HUES64 (cell line): ENCODE results near the gene PIP4K2B.

Source experiments
- H3K27ac ChIP-seq: 2 replicates; pipeline ENCODE4 v1.7.0; 2013; ENCODE audit warnings: low read depth, low read length, inconsistent platforms
- H3K27me3 ChIP-seq: 2 replicates; pipeline ENCODE4 v1.6.1; 2013; ENCODE audit warnings: mild to moderate bottlenecking, low read length; ENCODE audit not compliant: insufficient read depth
- H3K36me3 ChIP-seq: 2 replicates; pipeline ENCODE4 v1.6.1; 2013; ENCODE audit warnings: mild to moderate bottlenecking, low read length; ENCODE audit not compliant: insufficient read depth
- H3K4me1 ChIP-seq: 2 replicates; pipeline ENCODE4 v1.6.1; 2013; ENCODE audit warnings: mild to moderate bottlenecking, low read length, moderate library complexity; ENCODE audit not compliant: insufficient read depth
- H3K4me3 ChIP-seq: 2 replicates; pipeline ENCODE4 v1.5.1; 2013; ENCODE audit warnings: mild to moderate bottlenecking, low read length, moderate library complexity
- H3K9ac ChIP-seq: 2 replicates; pipeline ENCODE4 v1.6.1; 2013; ENCODE audit warnings: mild to moderate bottlenecking, low read depth, low read length
- H3K9me3 ChIP-seq: 2 replicates; pipeline ENCODE4 v1.6.1; 2013; ENCODE audit warnings: low read depth, low read length; ENCODE audit not compliant: insufficient read depth
- WGBS: fragments of 150-250, 120-280 bp; methylation state at CpG from one replicate; pipeline ENCODE4 v1.1.7; 2013; ENCODE audit warnings: missing lambda C conversion rate; 5-methylcytosine and 5-hydroxymethylcytosine counted together

The PIP4K2B gene

DNA sequence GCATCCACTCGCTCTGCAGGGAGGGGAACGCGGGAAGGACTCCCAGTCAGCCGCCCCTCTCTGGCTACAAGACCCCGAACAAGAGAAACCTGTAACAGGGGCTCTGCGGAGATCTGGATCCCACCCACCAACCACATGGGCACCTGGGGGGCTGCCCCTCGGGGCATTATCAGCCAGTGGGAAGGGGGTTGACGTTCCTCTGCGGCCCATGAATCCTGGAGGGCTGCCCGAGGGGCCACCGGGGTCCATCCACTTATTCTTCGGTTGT, 49.4 kb downstream of the PIP4K2B start:
- peaks cover 17% of the 10 kb centered on the region for H3K4me1 ChIP-seq
- peaks cover 12% of the 10 kb centered on the region for H3K36me3 ChIP-seq
- no peaks in the 10 kb centered on the region for H3K9me3 ChIP-seq
- peak overlapping the region; percentile 91 for H3K4me3 ChIP-seq
- H3K27ac ChIP-seq = peak overlapping the region; percentile 32; the same call in 1 of the 2 replicates
- H3K27me3 ChIP-seq = peaks cover 6% of the 10 kb centered on the region; the same call in 1 of the 2 replicates
- WGBS = 2% methylated on average over 12 of the region's 12 CpGs
- H3K9ac ChIP-seq = peak overlapping the region; percentile 62

DNA sequence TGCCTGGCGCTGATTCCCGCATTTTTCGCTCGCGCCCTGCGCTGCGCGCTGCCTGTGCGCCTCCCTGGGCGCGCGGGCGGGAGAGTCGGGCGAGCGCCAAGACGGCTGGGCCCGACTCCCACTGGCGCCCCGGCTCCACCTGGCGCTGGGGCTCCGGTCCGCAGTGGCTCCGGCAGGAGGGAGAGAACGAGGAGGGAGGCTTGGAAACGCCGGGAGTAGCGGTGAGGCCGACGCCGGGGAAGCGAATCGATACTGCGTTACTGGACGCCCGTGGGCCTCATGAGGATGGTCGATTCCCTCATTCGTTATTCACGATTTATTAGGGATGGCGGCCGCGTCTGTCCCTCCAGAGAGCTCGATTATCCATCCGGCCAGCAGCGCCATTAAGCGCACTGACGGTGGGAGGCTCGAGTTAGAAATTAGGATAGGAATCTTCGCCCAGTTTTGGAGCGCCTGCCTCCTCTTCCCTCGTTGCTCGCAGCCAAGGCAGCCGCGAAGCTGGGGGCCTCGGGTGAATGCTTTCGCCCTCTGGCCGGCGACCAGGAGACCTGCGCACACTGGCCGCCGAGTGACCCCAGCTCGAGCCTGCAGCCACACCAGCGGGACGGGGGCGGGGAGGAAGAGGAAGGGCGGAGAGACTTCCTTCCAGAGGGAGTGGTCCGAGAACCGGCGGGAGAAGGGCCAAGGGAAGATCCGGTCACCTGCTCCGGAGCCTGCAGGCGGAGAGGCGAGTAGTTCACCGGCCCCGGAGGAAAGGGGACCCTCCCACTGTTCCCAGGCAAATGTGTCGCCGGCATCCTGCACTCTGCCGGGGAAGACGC, 49.9 kb downstream of the PIP4K2B start:
- peaks cover 6% of the 10 kb centered on the region; the same call in 1 of the 2 replicates for H3K27me3 ChIP-seq
- H3K27ac ChIP-seq = peak overlapping the region; percentile 46
- peaks cover 6% of the 10 kb centered on the region for H3K36me3 ChIP-seq
- H3K9me3 ChIP-seq = no peaks in the 10 kb centered on the region
- peak overlapping the region; percentile 91 for H3K4me3 ChIP-seq
- H3K4me1 ChIP-seq = peaks cover 21% of the 10 kb centered on the region
- WGBS = under 1% methylated on average over 79 of the region's 79 CpGs
- H3K9ac ChIP-seq = peak overlapping the region; percentile 78

DNA sequence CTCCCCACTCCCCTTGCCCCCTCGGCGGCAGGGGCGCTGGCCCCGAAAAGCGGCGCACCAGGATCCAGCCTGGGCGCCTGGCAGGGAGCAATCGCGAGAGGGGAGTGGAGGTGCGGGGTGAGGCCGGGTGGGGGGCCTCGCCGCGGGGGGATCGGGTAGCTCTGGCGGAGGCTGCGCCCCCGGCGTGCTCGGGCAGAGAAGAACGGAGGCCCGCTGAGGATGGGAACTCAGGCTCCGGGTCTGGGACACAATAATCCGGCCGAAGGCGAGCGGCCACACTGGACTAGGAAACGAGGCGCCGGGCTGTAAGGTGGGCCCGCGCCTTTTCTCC, 50.5 kb downstream of the PIP4K2B start:
- H3K36me3 ChIP-seq = peaks cover 3% of the 10 kb centered on the region; the same call in 1 of the 2 replicates
- H3K4me3 ChIP-seq = peak overlapping the region; percentile 91
- H3K9me3 ChIP-seq = no peaks in the 10 kb centered on the region
- peaks cover 6% of the 10 kb centered on the region; the same call in 1 of the 2 replicates for H3K27me3 ChIP-seq
- WGBS = under 1% methylated on average over 32 of the region's 32 CpGs
- H3K27ac ChIP-seq = peak overlapping the region; percentile 46
- peak overlapping the region; percentile 78 for H3K9ac ChIP-seq
- peaks cover 24% of the 10 kb centered on the region for H3K4me1 ChIP-seq

DNA sequence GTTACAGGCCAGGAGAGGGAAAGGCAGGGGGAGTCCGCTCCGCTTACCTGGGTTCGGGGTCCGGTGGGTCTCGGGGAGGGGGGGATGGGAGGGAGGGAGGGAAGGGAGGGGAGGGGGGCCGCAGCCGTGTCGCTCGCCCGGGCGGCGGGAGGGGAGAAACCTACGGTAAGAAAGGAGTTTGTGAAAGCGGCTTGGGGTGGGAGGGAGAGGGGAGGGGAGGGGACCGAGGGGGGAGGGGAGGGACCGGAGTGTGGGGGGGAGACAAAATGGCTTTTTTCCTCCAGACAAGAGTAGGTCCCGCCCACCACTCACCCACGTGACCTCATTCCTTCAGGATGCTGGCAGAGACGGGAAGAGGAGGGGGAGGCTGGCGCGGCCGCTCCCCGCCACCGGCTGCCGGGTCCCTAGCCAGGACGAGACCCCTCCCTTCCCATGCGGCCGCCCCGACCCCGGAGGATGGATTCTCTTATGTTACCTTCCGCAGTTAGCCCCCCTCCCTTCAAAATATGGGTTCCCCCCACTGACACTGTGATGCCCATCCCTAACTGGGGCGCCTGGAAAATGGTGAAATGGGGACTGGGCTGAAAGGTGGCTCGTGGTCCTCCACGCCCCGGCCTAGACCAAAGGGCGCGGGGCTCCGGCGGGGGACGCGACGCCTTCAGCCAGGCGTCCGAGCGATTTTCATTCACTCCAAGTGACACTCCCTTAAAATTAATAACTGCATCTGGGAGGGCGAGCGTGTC, 51.0 kb downstream of the PIP4K2B start, which contains the start of gene PCGF2:
Gene PCGF2, minus strand, starts transcription at position 188 of the 743 bp plus-strand sequence. CDS start 7,934 bp downstream, outside the sequence.
- peaks cover 28% of the 10 kb centered on the region for H3K4me1 ChIP-seq
- under 1% methylated on average over 30 of the region's 47 CpGs for WGBS
- H3K4me3 ChIP-seq = peak within 1 kb of the TSS; percentile 91
- H3K27ac ChIP-seq = peak within 1 kb of the TSS; percentile 92
- no peaks in the 10 kb centered on the region for H3K36me3 ChIP-seq
- H3K27me3 ChIP-seq = peaks cover 6% of the 10 kb centered on the region; the same call in 1 of the 2 replicates
- no peaks in the 10 kb centered on the region for H3K9me3 ChIP-seq
- peak within 1 kb of the TSS; percentile 91 for H3K9ac ChIP-seq

DNA sequence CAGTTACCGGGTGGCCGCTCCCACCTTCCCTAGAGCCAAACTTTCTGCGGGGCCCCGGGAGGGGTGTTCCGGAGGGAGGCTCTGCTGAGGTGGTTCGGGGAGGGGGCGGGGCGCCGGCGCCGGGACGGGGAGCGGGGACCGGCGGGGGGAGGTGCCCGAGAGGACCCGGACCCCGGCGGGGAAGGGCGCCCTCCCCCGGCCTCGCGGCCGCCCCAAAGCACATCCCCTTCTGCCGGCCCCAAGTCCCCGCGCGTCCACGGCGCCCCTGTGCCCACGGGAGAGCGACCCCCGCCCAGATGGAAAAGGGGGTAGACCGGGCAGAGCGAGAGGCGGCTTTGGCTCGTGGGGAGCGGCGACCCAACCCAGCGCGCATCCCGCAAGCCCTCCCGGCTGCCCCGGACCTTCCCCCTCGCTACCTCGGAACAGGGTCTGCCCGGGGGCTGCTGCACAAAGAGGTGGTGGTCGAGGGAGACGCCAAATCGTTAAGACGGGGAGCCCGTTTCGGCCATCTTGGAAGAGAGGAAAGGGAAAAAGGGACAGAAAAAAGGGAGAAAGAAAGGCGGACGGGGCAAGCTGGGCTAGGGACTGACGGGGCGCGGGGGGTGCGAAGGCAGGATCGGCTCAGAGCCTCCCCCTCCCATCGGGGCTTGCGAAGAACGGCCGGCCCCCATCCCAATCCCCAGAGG, 51.8 kb downstream of the PIP4K2B start:
- peaks cover 6% of the 10 kb centered on the region; the same call in 1 of the 2 replicates for H3K27me3 ChIP-seq
- WGBS = under 1% methylated on average over 50 of the region's 64 CpGs
- H3K9me3 ChIP-seq = no peaks in the 10 kb centered on the region
- no peaks in the 10 kb centered on the region; the same call in 1 of the 2 replicates for H3K36me3 ChIP-seq
- H3K4me1 ChIP-seq = peaks cover 30% of the 10 kb centered on the region
- peak overlapping the region; percentile 92 for H3K27ac ChIP-seq
- H3K4me3 ChIP-seq = peak overlapping the region; percentile 91
- peak overlapping the region; percentile 91 for H3K9ac ChIP-seq

DNA sequence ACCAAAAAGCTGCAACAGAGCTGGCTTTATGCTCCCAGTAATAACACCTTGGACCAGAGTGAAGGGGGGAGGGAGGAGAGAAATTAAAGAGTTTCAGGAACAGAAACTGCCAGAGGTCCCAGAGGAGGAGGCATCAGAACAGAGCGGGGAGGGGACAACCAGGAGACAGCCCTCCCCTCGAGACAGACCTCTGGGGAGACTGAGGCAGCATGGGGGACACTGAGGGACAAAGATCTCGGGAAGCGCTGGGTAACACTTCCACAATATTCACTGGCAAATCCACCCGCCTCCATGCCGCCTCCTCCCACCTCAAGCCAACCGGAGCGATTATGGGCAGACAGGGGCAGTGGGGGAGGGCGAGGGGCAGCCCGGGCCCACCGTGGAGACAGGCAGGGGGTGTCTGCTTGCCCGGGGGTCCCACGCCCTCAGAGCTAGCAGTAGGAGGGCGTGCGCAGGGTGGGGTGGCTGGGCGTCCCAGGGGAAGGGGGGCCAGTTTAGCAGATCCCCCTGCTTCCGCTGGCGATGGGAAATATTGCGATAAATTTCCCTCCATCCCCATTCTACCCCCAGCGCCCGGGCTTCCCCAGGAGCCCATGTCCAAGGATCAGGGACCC, 52.4 kb downstream of the PIP4K2B start:
- Histone ChIP-seq H3K4me1 (peaks cover 30% of the 10 kb centered on the region), H3K27ac (peak overlapping the region; percentile 92; the same call in 1 of the 2 replicates), H3K27me3 (peaks cover 6% of the 10 kb centered on the region; the same call in 1 of the 2 replicates), H3K4me3 (peak overlapping the region; percentile 91), H3K9ac (peak overlapping the region; percentile 43), H3K36me3 (no peaks in the 10 kb centered on the region; the same call in 1 of the 2 replicates), H3K9me3 (no peaks in the 10 kb centered on the region)
- 2% methylated on average over 21 of the region's 21 CpGs for WGBS

DNA sequence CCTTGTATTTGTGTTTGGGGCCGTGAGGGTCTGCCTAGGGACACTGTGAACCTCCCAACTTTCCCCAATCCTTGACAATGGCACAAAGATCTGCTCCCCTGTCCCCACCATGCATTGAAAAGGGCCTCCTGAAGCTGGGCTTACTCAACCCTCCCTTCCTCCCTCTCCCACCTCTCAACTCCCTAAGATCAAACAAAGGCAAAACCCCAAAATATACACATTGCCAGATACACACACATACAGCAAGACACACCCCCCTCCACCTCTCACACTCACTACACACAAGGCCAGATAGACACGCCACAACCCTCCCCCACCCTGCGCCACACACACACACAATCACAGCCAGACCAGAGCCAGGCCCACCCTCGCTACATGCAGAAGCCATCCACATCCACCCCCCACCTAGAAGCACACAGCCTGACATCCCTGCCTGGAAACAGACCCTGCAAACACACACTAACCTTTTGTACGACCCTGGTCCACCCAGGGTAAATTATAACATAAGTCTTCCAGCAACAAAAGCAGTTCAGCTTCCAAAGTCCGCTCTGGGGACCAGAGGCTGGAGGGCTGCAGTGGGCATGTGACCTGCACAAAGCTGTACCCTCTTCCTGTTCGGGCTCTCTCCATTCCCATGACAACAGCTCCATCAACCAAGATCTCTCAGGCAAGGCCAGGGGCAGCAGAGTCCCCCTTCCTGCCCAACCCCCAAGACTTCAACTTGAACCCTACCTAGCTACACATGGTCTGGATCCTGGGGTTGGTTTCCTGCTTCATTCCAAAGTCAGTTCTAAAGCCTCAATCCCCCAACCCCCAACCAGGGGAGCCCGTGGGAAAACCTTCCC, 53.1 kb downstream of the PIP4K2B start:
- 0 out of 2 replicates have a peak overlapping the region, but pooled peaks have one; percentile 28 for H3K9ac ChIP-seq
- peak overlapping the region; percentile 91 for H3K4me3 ChIP-seq
- 41% methylated on average over 8 of the region's 8 CpGs for WGBS

DNA sequence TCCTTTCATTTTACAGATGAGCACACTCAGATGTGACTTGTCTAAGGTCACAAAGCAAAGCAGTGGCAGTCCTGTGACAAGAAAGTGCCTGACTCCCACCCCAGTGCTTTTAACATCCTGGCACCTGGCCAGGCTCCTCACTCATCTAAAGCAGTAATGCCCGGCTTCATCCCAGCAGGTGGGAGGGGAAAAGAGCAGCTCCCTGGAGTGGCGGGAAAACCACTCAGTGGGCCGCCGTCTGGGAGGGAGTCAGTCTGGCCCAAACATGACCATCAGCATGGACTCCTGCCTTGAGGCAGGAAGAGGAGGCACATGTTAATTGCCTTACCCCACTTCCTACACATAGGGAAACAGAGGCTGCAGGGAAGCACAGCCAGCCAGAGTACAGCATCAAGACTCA, 53.8 kb downstream of the PIP4K2B start:
- Histone ChIP-seq H3K9me3 (no peaks in the 10 kb centered on the region), H3K36me3 (no peaks in the 10 kb centered on the region; the same call in 1 of the 2 replicates), H3K4me3 (peak overlapping the region; percentile 91; the same call in 1 of the 2 replicates), H3K9ac (no peak overlapping the region), H3K27ac (no peak overlapping the region), H3K27me3 (no peaks in the 10 kb centered on the region), H3K4me1 (peaks cover 30% of the 10 kb centered on the region)
- WGBS = 35% methylated on average over 4 of the region's 4 CpGs

More for the DNA sequence above, 53.1 kb downstream of the PIP4K2B start:
- no peak overlapping the region for H3K27ac ChIP-seq
- H3K4me1 ChIP-seq = peaks cover 30% of the 10 kb centered on the region
- H3K27me3 ChIP-seq = peaks cover 6% of the 10 kb centered on the region; the same call in 1 of the 2 replicates
- H3K36me3 ChIP-seq = no peaks in the 10 kb centered on the region; the same call in 1 of the 2 replicates
- H3K9me3 ChIP-seq = no peaks in the 10 kb centered on the region

DNA sequence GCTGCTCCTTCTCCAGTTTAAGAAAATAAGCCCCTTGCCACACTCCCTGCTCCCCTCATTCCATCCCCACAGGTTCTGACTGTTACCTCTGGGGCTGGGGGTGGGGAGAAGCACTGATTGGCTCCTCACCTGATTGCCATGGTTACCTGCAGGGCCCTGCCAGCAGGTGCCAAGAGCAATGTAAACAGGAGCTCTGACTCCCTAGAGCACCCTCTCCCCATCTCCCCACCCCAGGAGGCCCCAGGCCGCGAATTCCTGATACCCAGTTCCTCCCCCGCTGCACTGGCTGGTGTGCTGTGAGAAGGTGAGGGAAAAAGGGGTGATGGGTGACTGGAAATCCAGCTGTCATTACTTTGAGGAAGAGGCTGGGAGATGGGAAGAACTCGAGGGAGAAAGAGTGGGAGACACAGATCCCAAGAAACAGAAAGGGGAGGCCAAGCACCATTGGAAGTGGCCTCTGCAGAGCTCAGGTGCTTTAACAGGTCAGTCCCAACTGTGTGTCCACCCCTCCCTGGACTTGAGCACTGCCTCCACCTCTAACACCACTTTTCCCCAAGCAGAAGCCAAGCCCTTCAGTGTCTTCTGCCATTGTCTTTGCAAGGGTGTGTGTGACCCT, 55.7 kb downstream of the PIP4K2B start:
- Histone ChIP-seq H3K27ac (no peak overlapping the region), H3K4me1 (peaks cover 27% of the 10 kb centered on the region), H3K36me3 (peaks cover 15% of the 10 kb centered on the region), H3K9me3 (no peaks in the 10 kb centered on the region), H3K4me3 (no peak overlapping the region), H3K9ac (no peak overlapping the region), H3K27me3 (no peaks in the 10 kb centered on the region)
- WGBS = 70% methylated on average over 4 of the region's 4 CpGs
